Occipital lobe (tissue), 2 donors: ENCODE results near the gene TOMT. TPM values are rescaled to one million over a fixed set of nuclear protein-coding genes. Genes with fewer than 3 reads are reported as not detected.
"Not testable (repeated sequence)": the region's sequence is repeated elsewhere in the genome, so short reads cannot be mapped to it uniquely, and the experiment has no call there.

Experiments used
- DNase-seq: peaks from one replicate; lab custom pipeline; 2025; lab: John Stamatoyannopoulos, UW
- total RNA-seq: library from RNA; depleted of rRNA; stranded (reverse); fragments of >200 nt; gene quantifications from one replicate; pipeline ENCODE4 v1.2.3, GENCODE V29; 2014

TOMT gene
- total RNA-seq, 1 donor from 2014 or later = not detected

- DNase-seq = no peak
These were observed 20.2 kb downstream of the TOMT start for GRCh38 chr11:72125956-72126355.

GRCh38 chr11:72127923-72128322, 22.2 kb downstream of the TOMT start:
- DNase-seq = no peak

GRCh38 chr11:72129381-72129780, 23.7 kb downstream of the TOMT start:
- no peak for DNase-seq

- no peak for DNase-seq
These were observed 26.9 kb downstream of the TOMT start for GRCh38 chr11:72132646-72133045.

GRCh38 chr11:72135473-72135872, 29.7 kb downstream of the TOMT start, which contains the start of gene FOLR3:
Gene FOLR3, plus strand, starts transcription at chr11:72135725. Its CDS starts 228 bp downstream, at chr11:72135953.
- not testable (repeated sequence) for DNase-seq

- DNase-seq = no peak
These were observed 30.4 kb downstream of the TOMT start for GRCh38 chr11:72135891-72136683.

- DNase-seq = no peak
These were observed 31.0 kb downstream of the TOMT start for GRCh38 chr11:72136684-72137262.

- DNase-seq = no peak
These were observed 33.2 kb downstream of the TOMT start for GRCh38 chr11:72138821-72139390.

- DNase-seq = no peak
These were observed 33.8 kb downstream of the TOMT start for GRCh38 chr11:72139500-72139899.

- DNase-seq = no peak
These were observed 34.9 kb downstream of the TOMT start for GRCh38 chr11:72140661-72141060.

- DNase-seq = no peak
These were observed 35.3 kb downstream of the TOMT start for GRCh38 chr11:72141066-72141465.

GRCh38 chr11:72142086-72142485, 36.4 kb downstream of the TOMT start:
- DNase-seq = not testable (repeated sequence)

- not testable (repeated sequence) for DNase-seq
These were observed 36.8 kb downstream of the TOMT start for GRCh38 chr11:72142543-72142942.

GRCh38 chr11:72144807-72145565, 39.3 kb downstream of the TOMT start:
- no peak for DNase-seq

GRCh38 chr11:72146625-72147024, 40.9 kb downstream of the TOMT start:
- no peak for DNase-seq

- no peak for DNase-seq
These were observed 45.2 kb downstream of the TOMT start for GRCh38 chr11:72150882-72151281.

GRCh38 chr11:72153874-72154273, 48.1 kb downstream of the TOMT start:
- DNase-seq = not testable (repeated sequence)

GRCh38 chr11:72154816-72155215, 49.1 kb downstream of the TOMT start:
- DNase-seq = no peak

GRCh38 chr11:72155751-72156150, 50.0 kb downstream of the TOMT start:
- no peak for DNase-seq

- DNase-seq = no peak
These were observed 51.4 kb downstream of the TOMT start for GRCh38 chr11:72157131-72157530.
